Activated CD8-positive, alpha-beta memory T cell treated with anti-CD3 and anti-CD28 coated beads, Interleukin-2, amount 50 U/mL, for 1 hour (primary cell): ENCODE results near the gene GKN2.
"Not testable (repeated sequence)": the region's sequence is repeated elsewhere in the genome, so short reads cannot be mapped to it uniquely, and the experiment has no call there.

ENCODE experiments used
- DNase-seq: peaks from one replicate; pipeline ENCODE4 v3.0.0-alpha.2; 2020; ENCODE audit errors: extremely low read depth

The GKN2 gene

GRCh38 chr2:68920481-68921170, 32.1 kb downstream of the GKN2 start:
- DNase-seq: no peak

GRCh38 chr2:68918497-68918896, 34.2 kb downstream of the GKN2 start:
- DNase-seq: no peak

- DNase-seq: no peak
Measured at GRCh38 chr2:68917034-68917718, 35.5 kb downstream of the GKN2 start.

- DNase-seq: no peak
Measured at GRCh38 chr2:68916226-68916625, 36.5 kb downstream of the GKN2 start.

GRCh38 chr2:68915393-68915792, 37.3 kb downstream of the GKN2 start:
- DNase-seq: no peak

- no peak for DNase-seq
Measured at GRCh38 chr2:68913359-68913758, 39.3 kb downstream of the GKN2 start.

GRCh38 chr2:68912732-68913131, 40.0 kb downstream of the GKN2 start:
- DNase-seq: no peak

GRCh38 chr2:68912111-68912510, 40.6 kb downstream of the GKN2 start:
- no peak for DNase-seq

GRCh38 chr2:68911709-68912108, 41.0 kb downstream of the GKN2 start:
- DNase-seq: no peak

- no peak for DNase-seq
Measured at GRCh38 chr2:68911246-68911645, 41.4 kb downstream of the GKN2 start.

- DNase-seq: peak; percentile 31
Measured at GRCh38 chr2:68909793-68910674, 42.7 kb downstream of the GKN2 start.

GRCh38 chr2:68908392-68908970, 44.2 kb downstream of the GKN2 start:
- peak; percentile 62 for DNase-seq

GRCh38 chr2:68907920-68908253, 44.8 kb downstream of the GKN2 start:
- DNase-seq: no peak

GRCh38 chr2:68907232-68907919, 45.3 kb downstream of the GKN2 start:
- DNase-seq: no peak

GRCh38 chr2:68906716-68907115, 46.0 kb downstream of the GKN2 start:
- no peak for DNase-seq

- no peak for DNase-seq
Measured at GRCh38 chr2:68905116-68905515, 47.6 kb downstream of the GKN2 start.

GRCh38 chr2:68901561-68901960, 51.1 kb downstream of the GKN2 start:
- no peak for DNase-seq

- DNase-seq: no peak
Measured at GRCh38 chr2:68901199-68901514, 51.5 kb downstream of the GKN2 start.

GRCh38 chr2:68900496-68901198, 52.0 kb downstream of the GKN2 start:
- DNase-seq: no peak

GRCh38 chr2:68895981-68896380, 56.7 kb downstream of the GKN2 start:
- not testable (repeated sequence) for DNase-seq
